Measurements from ENCODE around the gene ARHGAP10.
A peak's percentile ranks its signal among the peaks of the same experiment; 100 is the strongest.

Gene ARHGAP10

GRCh38 chr4:147863111-147863747 is 131.3 kb downstream of the ARHGAP10 start:
- no peak overlapping the region for H3K4me3 ChIP-seq (ENCODE audit: low read depth, low read length)
- TF ChIP-seq CTCF (IDR thresholded peaks at IDR 0.05; ENCODE audit: low read depth, low read length): no peak

- H3K4me3 ChIP-seq (ENCODE audit: low read depth, low read length): no peak overlapping the region
- no peak for TF ChIP-seq CTCF (IDR thresholded peaks at IDR 0.05; ENCODE audit: low read depth, low read length)
These were observed 132.1 kb downstream of the ARHGAP10 start for GRCh38 chr4:147863808-147864472.

- no peak for TF ChIP-seq CTCF (IDR thresholded peaks at IDR 0.05; ENCODE audit: low read depth, low read length)
- H3K4me3 ChIP-seq (ENCODE audit: low read depth, low read length): no peak overlapping the region
These were observed 132.7 kb downstream of the ARHGAP10 start for GRCh38 chr4:147864607-147865006.

- H3K4me3 ChIP-seq (ENCODE audit: low read depth, low read length): no peak overlapping the region
- no peak for TF ChIP-seq CTCF (IDR thresholded peaks at IDR 0.05; ENCODE audit: low read depth, low read length)
These were observed 134.0 kb downstream of the ARHGAP10 start for GRCh38 chr4:147865926-147866325.

GRCh38 chr4:147866532-147867271 is 134.8 kb downstream of the ARHGAP10 start:
- no peak overlapping the region for H3K4me3 ChIP-seq (ENCODE audit: low read depth, low read length)
- peak; percentile 93 for TF ChIP-seq CTCF (IDR thresholded peaks at IDR 0.05; ENCODE audit: low read depth, low read length)

- H3K4me3 ChIP-seq (ENCODE audit: low read depth, low read length): no peak overlapping the region
- no peak for TF ChIP-seq CTCF (IDR thresholded peaks at IDR 0.05; ENCODE audit: low read depth, low read length)
These were observed 142.2 kb downstream of the ARHGAP10 start for GRCh38 chr4:147874109-147874508.

- no peak for TF ChIP-seq CTCF (IDR thresholded peaks at IDR 0.05; ENCODE audit: low read depth, low read length)
- H3K4me3 ChIP-seq (ENCODE audit: low read depth, low read length): no peak overlapping the region
These were observed 145.5 kb downstream of the ARHGAP10 start for GRCh38 chr4:147877308-147877771.
